ENCODE measurements around the gene EMC6.
A peak's percentile ranks its signal among the peaks of the same experiment; 100 is the strongest.

EMC6 gene

GRCh38 chr17:3667366-3668278, 990 bp upstream of the EMC6 start:
- Histone ChIP-seq H3K4me2 (ENCODE audit: low read length) (peak overlapping the region; percentile 74), H2AFZ (peak overlapping the region; percentile 72), H3K4me1 (no peaks in the 10 kb centered on the region), H3K79me2 (peaks cover 4% of the 10 kb centered on the region), H3K9me3 (ENCODE audit: control insufficient read depth, low read length) (no peaks in the 10 kb centered on the region), H3K27ac (peak overlapping the region; percentile 89), H3K36me3 (ENCODE audit: control insufficient read depth, insufficient read depth, low read length) (no peaks in the 10 kb centered on the region), H3K9ac (no peak overlapping the region), H3K27me3 (ENCODE audit: control insufficient read depth, insufficient read depth, low read length) (no peaks in the 10 kb centered on the region), H3K4me3 (ENCODE audit: low read depth, low read length) (peak overlapping the region; percentile 95)
- no peak for TF ChIP-seq CTCF (IDR thresholded peaks at IDR 0.05)

- no peak for TF ChIP-seq CTCF (IDR thresholded peaks at IDR 0.05)
- Histone ChIP-seq H3K4me3 (ENCODE audit: low read depth, low read length) (peak overlapping the region; percentile 95), H3K79me2 (peaks cover 4% of the 10 kb centered on the region), H2AFZ (peak overlapping the region; percentile 87), H3K27me3 (ENCODE audit: control insufficient read depth, insufficient read depth, low read length) (no peaks in the 10 kb centered on the region), H3K9me3 (ENCODE audit: control insufficient read depth, low read length) (no peaks in the 10 kb centered on the region), H3K4me1 (no peaks in the 10 kb centered on the region), H3K9ac (peak overlapping the region; percentile 51), H3K27ac (peak overlapping the region; percentile 74), H3K4me2 (ENCODE audit: low read length) (peak overlapping the region; percentile 79), H3K36me3 (ENCODE audit: control insufficient read depth, insufficient read depth, low read length) (no peaks in the 10 kb centered on the region)
These were observed 404 bp downstream of the EMC6 start for GRCh38 chr17:3669085-3669347.

GRCh38 chr17:3669548-3669947, 936 bp downstream of the EMC6 start:
- TF ChIP-seq CTCF (IDR thresholded peaks at IDR 0.05), result no peak
- peak overlapping the region; percentile 95 for H3K4me3 ChIP-seq (ENCODE audit: low read depth, low read length)

GRCh38 chr17:3672571-3672970, 4.0 kb downstream of the EMC6 start:
- Histone ChIP-seq H3K4me3 (ENCODE audit: low read depth, low read length) (no peak overlapping the region), H3K79me2 (peaks cover 4% of the 10 kb centered on the region)

More at GRCh38 chr17:3669548-3669947, 936 bp downstream of the EMC6 start:
- Histone ChIP-seq H3K4me1 (no peaks in the 10 kb centered on the region), H3K79me2 (peaks cover 4% of the 10 kb centered on the region), H3K27me3 (ENCODE audit: control insufficient read depth, insufficient read depth, low read length) (no peaks in the 10 kb centered on the region), H3K27ac (no peak overlapping the region), H3K9ac (no peak overlapping the region), H3K36me3 (ENCODE audit: control insufficient read depth, insufficient read depth, low read length) (no peaks in the 10 kb centered on the region), H3K9me3 (ENCODE audit: control insufficient read depth, low read length) (no peaks in the 10 kb centered on the region), H3K4me2 (ENCODE audit: low read length) (peak overlapping the region; percentile 79), H2AFZ (peak overlapping the region; percentile 87)

More at GRCh38 chr17:3672571-3672970, 4.0 kb downstream of the EMC6 start:
- H3K9me3 ChIP-seq (ENCODE audit: control insufficient read depth, low read length), result no peaks in the 10 kb centered on the region
- H3K4me1 ChIP-seq, result no peaks in the 10 kb centered on the region
- TF ChIP-seq CTCF (IDR thresholded peaks at IDR 0.05), result no peak
- no peak overlapping the region for H3K9ac ChIP-seq
- H2AFZ ChIP-seq, result no peak overlapping the region
- no peak overlapping the region for H3K27ac ChIP-seq
- no peaks in the 10 kb centered on the region for H3K36me3 ChIP-seq (ENCODE audit: control insufficient read depth, insufficient read depth, low read length)
- no peak overlapping the region for H3K4me2 ChIP-seq (ENCODE audit: low read length)
- no peaks in the 10 kb centered on the region for H3K27me3 ChIP-seq (ENCODE audit: control insufficient read depth, insufficient read depth, low read length)

Measured in parathyroid adenoma (tissue), 2 donors.